Fibroblast of lung (primary cell): ENCODE measurements around the gene XRN2.

Source experiments
- CTCF ChIP-seq, 2 donors: IDR thresholded peaks in 1 of 2; conservative IDR thresholded peaks in 1 of 2; 1 replicate in 1 of 2; 2 replicates in 1 of 2; pipeline ENCODE4 v1.5.1; 2011 to 2012; ENCODE audit warnings: low read length in 2 of 2, control low read depth in 1 of 2, inconsistent platforms in 1 of 2, low read depth in 1 of 2, mild to moderate bottlenecking in 1 of 2
- EZH2 ChIP-seq: IDR thresholded peaks from 2 replicates; pipeline ENCODE4 v1.5.1; 2012; ENCODE audit warnings: low read length, control low read depth, mild to moderate bottlenecking; ENCODE audit errors: missing control alignments

- TF ChIP-seq CTCF (conservative IDR thresholded peaks at IDR 0.05 in 1 of 2, IDR thresholded peaks at IDR 0.05 in 1 of 2; ENCODE audit: low read depth in 1 of 2, low read length in 2 of 2) (no peak), EZH2 (no peak)
These were observed 91.4 kb downstream of the XRN2 start for GRCh38 chr20:21394551-21394950.
